SK-N-SH treated with all-trans-retinoic acid at 6 μM for 48 hours (cell line): ENCODE results near the gene LIFR.

Experiments
- ZC3H10 ChIP-seq: fragments of 250-450 bp; sonication (Bioruptor Pico); IDR thresholded peaks from 2 replicates; pipeline ENCODE4 v1.5.1; 2021; ENCODE audit warnings: mild to moderate bottlenecking, moderate library complexity
- ZFP30 ChIP-seq: fragments of 450-650 bp; formaldehyde crosslinking; IDR thresholded peaks from 2 replicates; pipeline ENCODE4 v1.5.0; 2022; ENCODE audit warnings: mild to moderate bottlenecking, moderate library complexity

DNA sequence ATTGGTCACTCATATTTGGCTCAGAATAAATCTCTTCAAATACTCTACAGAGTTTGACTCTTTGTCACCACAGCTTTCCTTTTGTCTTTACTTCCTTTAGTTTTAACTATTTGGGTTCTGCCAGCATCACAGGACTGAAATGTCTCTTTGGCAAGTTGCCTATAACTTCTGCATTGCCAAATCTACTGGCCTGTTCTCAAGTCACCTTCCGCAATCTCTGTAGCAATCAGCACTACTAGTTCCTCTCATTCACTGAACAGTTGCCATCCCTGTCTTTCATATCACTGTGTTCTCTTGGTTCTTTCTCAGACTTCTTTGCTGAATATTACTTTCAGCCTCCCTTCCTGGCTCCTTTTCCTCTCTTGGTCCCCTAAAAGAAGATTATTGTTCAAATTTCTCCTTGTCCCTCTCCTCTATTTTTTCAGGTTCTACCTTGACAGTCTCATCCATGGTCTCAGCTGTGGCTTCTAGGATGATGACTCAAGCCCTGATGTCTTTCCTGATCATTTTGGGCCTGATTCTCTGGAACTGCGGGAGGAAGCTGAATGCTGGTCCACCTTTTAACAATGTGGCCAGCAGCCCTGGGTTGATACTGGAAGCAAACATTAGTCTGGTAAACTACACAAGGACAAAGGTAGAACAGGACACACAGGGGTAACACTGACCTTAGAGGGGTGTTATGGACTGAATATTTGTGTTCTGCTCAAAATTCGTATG is 44.0 kb upstream of the LIFR start:
- TF ChIP-seq ZC3H10 (CRISPR knock-in tag) (no peak), ZFP30 (CRISPR knock-in tag) (no peak)
